Motor neuron (in vitro differentiated cells): ENCODE measurements around the gene ERO1A. TPM values are rescaled to one million over a fixed set of nuclear protein-coding genes. Genes with fewer than 3 reads are reported as not detected.

ENCODE experiments used
- ATAC-seq, 8 experiments: fragments of 200-7000 bp; cut with Tn5 transposase; replicated peaks in 6 of 8; 2 replicates each; pipeline ENCODE4 v1.8.0; 2021; ENCODE audit warnings: mild to moderate bottlenecking in 8 of 8, moderate library complexity in 8 of 8
- H3K27ac ChIP-seq, 2 donors: fragments of 250-450 bp; sonication (Bioruptor Pico); 2 replicates each; pipeline ENCODE4 v1.9.0; 2021; ENCODE audit warnings: antibody characterized with exemption in 2 of 2, mild to moderate bottlenecking in 2 of 2, moderate library complexity in 1 of 2
- H3K4me1 ChIP-seq, 2 donors: fragments of 250-450 bp; sonication (Bioruptor Pico); replicated peaks in 1 of 2; 2 replicates each; pipeline ENCODE4 v1.6.1; 2021; ENCODE audit warnings: antibody characterized with exemption in 2 of 2, mild to moderate bottlenecking in 2 of 2, moderate library complexity in 1 of 2
- H3K4me3 ChIP-seq, 5 donors: fragments of 250-450 bp; sonication (Bioruptor Pico); 2 replicates each; pipeline ENCODE4 v1.9.0; 2021; ENCODE audit warnings: antibody characterized with exemption in 5 of 5, mild to moderate bottlenecking in 5 of 5, moderate library complexity in 4 of 5
- WGBS, 10 experiments: fragments of 450-650 bp; shearing (Covaris generic); methylation state at CpG; one replicate each; pipeline ENCODE4 v1.0.0; 2022; 5-methylcytosine and 5-hydroxymethylcytosine counted together
- in situ Hi-C, 9 experiments: fragments of 400-800 bp; cut with MboI; loops; one replicate each; pipeline ENCODE4 v1.15.0; 2021; ENCODE audit warnings: low sequenced_read_pairs in 9 of 9, low pct_unique_long_range_greater_than_20kb in 2 of 9; ENCODE audit not compliant: unreplicated experiment in 9 of 9
- total RNA-seq, 8 experiments: library from RNA; unstranded; fragments of 300-600 nt; gene quantifications; 2 replicates each; pipeline versions ENCODE4 v1.2.3 to v1.2.4, GENCODE V29; 2022

ERO1A gene
- total RNA-seq, 8 experiments from 2014 or later, result 16.3 to 37.4 (median 24.8) TPM

GRCh38 chr14:52692248-52692962 lies 3.0 kb downstream of the ERO1A start:
- ATAC-seq, result no peak
- Histone ChIP-seq H3K4me1 (peaks cover 12 to 23% of the 10 kb centered on the region in 2 donors), H3K4me3 (peak overlapping the region in 2 of 5 donors; percentile 84 to 96), H3K27ac (no peak overlapping the region)
- 22 to 75% (median 53%) methylated on average over 2 to 5 of the region's 5 CpGs for WGBS, 10 experiments
- in situ Hi-C loops, result loop anchor here in 1 of 9 experiments (25.0 kb wide), 1 partner anchor 380 kb away; the partner anchor contains the start of gene PTGER2

DNA sequence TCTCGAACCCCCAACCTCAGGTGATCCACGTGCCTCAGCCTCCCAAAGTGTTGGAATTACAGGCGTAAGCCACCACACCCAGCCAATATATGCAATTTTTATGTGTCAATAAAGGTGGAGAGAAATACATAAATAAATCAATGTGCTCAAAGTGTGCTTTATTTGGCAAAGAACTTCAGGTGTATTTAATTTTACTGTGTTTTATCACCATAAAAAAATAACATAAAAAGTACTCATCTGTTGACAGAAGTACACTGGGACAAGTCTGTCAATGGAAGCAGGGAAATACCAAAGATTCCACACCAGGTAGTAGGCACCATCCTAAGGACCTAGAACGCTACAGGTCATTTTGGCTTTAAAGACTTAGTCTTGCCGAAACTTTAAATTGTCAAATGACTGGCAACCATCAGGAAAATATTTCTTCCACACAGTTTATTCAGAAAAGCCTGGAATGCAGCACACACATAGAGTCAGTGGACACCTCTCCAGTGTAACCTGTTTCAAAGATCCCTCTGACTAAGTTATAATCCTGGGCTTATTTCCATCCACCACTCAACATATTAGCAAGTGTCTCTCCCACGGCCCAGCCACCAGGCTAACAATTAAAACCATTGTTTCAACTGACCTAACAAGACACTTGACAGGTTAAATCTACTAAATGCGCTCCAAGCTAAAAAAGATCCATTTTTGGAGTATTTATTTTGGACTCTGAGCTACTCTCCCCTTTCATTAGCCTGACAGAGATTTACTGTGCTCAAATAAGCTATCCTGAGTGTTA lies 4.2 kb downstream of the ERO1A start:
- H3K4me3 ChIP-seq, result peak overlapping the region in 1 of 5 donors; percentile 96
- 83 to 100% (median 93%) methylated on average over 1 to 7 of the region's 7 CpGs; no CpG with 5 or more reads in 1 of the 10 experiments for WGBS, 10 experiments
- peaks cover 12 to 23% of the 10 kb centered on the region in 2 donors for H3K4me1 ChIP-seq
- no peak for ATAC-seq
- no peak overlapping the region for H3K27ac ChIP-seq
- in situ Hi-C loops, result loop anchor here in 1 of 9 experiments (25.0 kb wide), 1 partner anchor 379 kb away; the partner anchor contains the start of gene PTGER2

GRCh38 chr14:52686176-52686575 lies 9.2 kb downstream of the ERO1A start:
- no peak overlapping the region for H3K4me3 ChIP-seq
- in situ Hi-C loops, result loop anchor here in 1 of 9 experiments (25.0 kb wide), 1 partner anchor 374 kb away; the partner anchor contains the start of gene PTGER2
- peak in 1 of 8 experiments; percentile 21 for ATAC-seq
- WGBS, 10 experiments, result 67 to 100% (median 80%) methylated on average over 1 of the region's 1 CpG; no CpG with 5 or more reads in 7 of the 10 experiments
- H3K4me1 ChIP-seq, result peaks cover 0 to 5% of the 10 kb centered on the region in 2 donors
- H3K27ac ChIP-seq, result no peak overlapping the region

GRCh38 chr14:52683985-52684520 lies 11.3 kb downstream of the ERO1A start:
- H3K4me1 ChIP-seq, result peaks cover 0 to 5% of the 10 kb centered on the region in 2 donors
- H3K27ac ChIP-seq, result no peak overlapping the region
- ATAC-seq, result peak in 1 of 8 experiments; percentile 14
- in situ Hi-C loops, result loop anchor here in 1 of 9 experiments (25.0 kb wide), 1 partner anchor 372 kb away; the partner anchor contains the start of gene PTGER2
- WGBS, 10 experiments, result 71 to 100% (median 99%) methylated on average over 1 to 2 of the region's 2 CpGs; no CpG with 5 or more reads in 2 of the 10 experiments
- no peak overlapping the region for H3K4me3 ChIP-seq

DNA sequence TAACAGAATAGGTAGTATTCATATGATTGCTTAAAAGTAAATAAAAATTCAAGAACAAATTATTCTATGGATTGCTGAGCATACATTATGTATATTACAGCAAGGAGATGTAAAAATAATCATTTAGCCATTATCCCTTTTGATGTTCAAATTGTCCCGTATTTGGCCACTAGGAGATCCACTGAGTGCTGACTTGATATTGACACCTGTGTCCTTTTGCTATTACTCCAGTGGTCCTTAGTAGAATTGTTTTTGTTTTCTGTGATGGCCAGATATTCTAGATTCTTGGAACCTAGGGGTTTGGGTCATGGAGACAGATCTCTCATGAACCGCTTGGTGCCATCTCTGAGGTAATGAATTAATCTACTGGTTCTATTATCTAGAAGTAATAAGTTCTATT lies 16.8 kb downstream of the ERO1A start:
- WGBS, 10 experiments, result 79 to 100% (median 94%) methylated on average over 1 to 2 of the region's 2 CpGs; no CpG with 5 or more reads in 3 of the 10 experiments
- in situ Hi-C loops, result loop anchor here in 1 of 9 experiments (25.0 kb wide), 1 partner anchor 366 kb away; the partner anchor contains the start of gene PTGER2
- Histone ChIP-seq H3K4me3 (no peak overlapping the region), H3K27ac (no peak overlapping the region), H3K4me1 (no peaks in the 10 kb centered on the region)
- no peak for ATAC-seq

- WGBS, 10 experiments, result 80 to 100% (median 92%) methylated on average over 1 to 2 of the region's 2 CpGs; no CpG with 5 or more reads in 1 of the 10 experiments
- no peak overlapping the region for H3K27ac ChIP-seq
- no peak for ATAC-seq
- H3K4me3 ChIP-seq, result no peak overlapping the region
- no peaks in the 10 kb centered on the region for H3K4me1 ChIP-seq
- in situ Hi-C loops, result no loop called here
These were observed 31.5 kb downstream of the ERO1A start for GRCh38 chr14:52663850-52664249.

DNA sequence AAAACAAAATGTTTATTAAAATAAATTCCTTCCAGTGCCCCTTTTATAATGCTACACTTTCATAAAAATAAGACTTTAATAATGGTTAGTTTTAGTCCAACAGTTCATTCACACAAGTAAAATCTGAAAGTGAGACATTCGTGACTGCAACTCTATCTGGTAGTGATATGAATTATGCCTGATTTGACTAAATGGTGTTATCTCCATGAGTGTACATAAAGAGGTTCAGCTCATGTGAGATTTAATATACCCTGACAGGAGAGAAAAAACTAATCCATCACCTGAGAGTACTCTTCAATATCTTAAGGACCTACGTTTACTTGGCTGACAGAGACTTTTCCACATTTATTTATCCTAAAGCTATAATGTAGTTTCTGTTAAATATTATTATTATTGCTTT lies 34.0 kb downstream of the ERO1A start:
- in situ Hi-C loops, result no loop called here

DNA sequence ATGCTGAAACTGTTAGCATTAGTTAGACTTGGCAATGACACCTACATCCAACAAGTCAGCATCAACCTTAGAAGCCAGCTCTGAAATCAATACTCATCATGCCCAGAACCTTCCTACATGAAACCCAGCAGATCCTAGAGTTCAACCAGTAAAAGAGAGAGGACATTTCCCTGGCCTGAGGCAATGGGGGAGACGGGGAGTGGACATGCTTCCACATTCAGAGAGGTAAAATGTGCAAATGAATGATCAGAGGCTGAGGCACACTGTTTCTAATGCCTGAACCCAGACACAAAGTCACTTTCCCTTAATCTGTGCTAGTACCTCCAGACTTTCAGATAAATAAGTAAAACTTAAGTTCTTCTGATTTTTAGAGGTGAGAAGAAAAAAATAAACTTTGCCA lies 34.5 kb downstream of the ERO1A start:
- H3K27ac ChIP-seq, result no peak overlapping the region
- WGBS, 10 experiments, result 17 to 100% (median 57%) methylated on average over 1 of the region's 1 CpG; no CpG with 5 or more reads in 3 of the 10 experiments
- no peak overlapping the region for H3K4me3 ChIP-seq
- in situ Hi-C loops, result no loop called here
- H3K4me1 ChIP-seq, result no peaks in the 10 kb centered on the region
- ATAC-seq, result peak in 3 of 8 experiments; percentile 37 to 66 (median 60)

More for the DNA sequence above, 34.0 kb downstream of the ERO1A start:
- no peak overlapping the region for H3K4me3 ChIP-seq
- H3K27ac ChIP-seq, result no peak overlapping the region
- 82 to 100% (median 100%) methylated on average over 1 to 2 of the region's 2 CpGs for WGBS, 10 experiments
- H3K4me1 ChIP-seq, result no peaks in the 10 kb centered on the region
- no peak for ATAC-seq

- no peak for ATAC-seq
- H3K4me3 ChIP-seq, result no peak overlapping the region
- H3K27ac ChIP-seq, result no peak overlapping the region
- in situ Hi-C loops, result no loop called here
- H3K4me1 ChIP-seq, result no peaks in the 10 kb centered on the region
These were observed 35.0 kb downstream of the ERO1A start for GRCh38 chr14:52660325-52660724.

DNA sequence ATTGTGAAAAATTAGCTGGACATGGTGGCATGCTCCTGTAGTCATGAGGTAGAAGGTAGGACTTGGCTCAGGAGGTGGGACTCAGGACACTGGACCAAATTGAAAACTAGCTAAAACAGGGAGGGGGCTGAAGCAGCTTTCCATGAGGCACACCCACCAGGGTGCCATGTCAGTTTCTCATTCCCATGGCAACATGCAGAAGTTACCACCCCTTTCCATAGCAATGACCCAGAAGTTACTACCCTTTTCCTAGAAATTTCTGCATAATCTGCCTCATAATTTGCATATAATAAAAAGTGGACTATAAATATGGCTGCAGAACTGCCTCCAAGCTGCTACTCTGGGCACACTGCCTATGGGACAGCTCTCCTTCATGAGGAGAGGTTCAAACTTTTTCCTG lies 38.5 kb downstream of the ERO1A start:
- no peak overlapping the region for H3K27ac ChIP-seq
- no peak overlapping the region for H3K4me3 ChIP-seq
- H3K4me1 ChIP-seq, result no peaks in the 10 kb centered on the region
- in situ Hi-C loops, result no loop called here
- ATAC-seq, result peak in 3 of 8 experiments; percentile 43 to 66 (median 54)

DNA sequence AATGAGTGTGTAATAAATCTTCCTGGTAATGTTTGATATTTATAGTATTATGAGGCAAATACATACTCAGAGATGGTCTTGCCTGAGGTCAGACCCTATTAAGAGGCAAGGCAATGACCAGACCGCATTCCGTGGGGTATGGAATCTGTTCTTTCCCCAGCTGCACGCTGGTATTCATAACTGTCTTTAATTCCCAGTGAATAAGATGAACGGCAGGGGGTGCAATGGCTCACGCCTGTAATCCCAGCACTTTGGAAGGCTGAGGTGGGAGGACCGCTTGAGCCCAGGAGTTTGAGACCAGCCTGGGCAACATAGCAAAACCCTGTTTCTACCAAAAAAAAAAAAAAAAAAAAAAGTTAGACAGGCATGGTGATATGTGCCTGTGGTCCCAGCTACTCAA lies 44.6 kb downstream of the ERO1A start:
- in situ Hi-C loops, result no loop called here
- no peaks in the 10 kb centered on the region for H3K4me1 ChIP-seq
- no peak overlapping the region for H3K4me3 ChIP-seq
- WGBS, 10 experiments, result 60 to 93% (median 86%) methylated on average over 1 to 5 of the region's 6 CpGs; no CpG with 5 or more reads in 2 of the 10 experiments
- peak in 1 of 8 experiments; percentile 27 for ATAC-seq
- H3K27ac ChIP-seq, result no peak overlapping the region

DNA sequence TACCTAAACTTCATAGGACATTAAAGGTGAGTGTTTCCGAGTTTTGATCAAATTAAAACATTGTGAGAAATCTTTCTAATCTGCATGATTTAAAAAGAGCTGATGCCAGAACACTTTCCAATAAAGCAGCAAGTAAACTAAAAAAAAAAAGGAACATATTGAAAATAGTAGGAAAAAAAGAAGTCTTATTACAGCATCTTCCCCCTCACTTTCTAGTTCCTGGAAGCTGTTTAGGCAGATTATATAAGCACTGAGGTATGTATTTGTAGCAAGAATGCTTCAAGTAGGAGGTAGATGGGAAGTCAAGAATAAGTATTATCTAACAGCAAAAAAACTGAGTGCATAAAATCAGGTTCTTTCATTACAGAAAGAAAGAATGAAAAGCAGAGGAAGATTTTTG lies 45.8 kb downstream of the ERO1A start:
- in situ Hi-C loops, result no loop called here
- ATAC-seq, result no peak
- no peak overlapping the region for H3K4me3 ChIP-seq
- H3K4me1 ChIP-seq, result no peaks in the 10 kb centered on the region
- 67 to 100% (median 100%) methylated on average over 1 of the region's 1 CpG; no CpG with 5 or more reads in 1 of the 10 experiments for WGBS, 10 experiments
- H3K27ac ChIP-seq, result no peak overlapping the region

GRCh38 chr14:52641745-52642144 lies 53.6 kb downstream of the ERO1A start:
- in situ Hi-C loops, result no loop called here
- 78 to 100% (median 100%) methylated on average over 1 of the region's 1 CpG; no CpG with 5 or more reads in 3 of the 10 experiments for WGBS, 10 experiments
- no peak overlapping the region for H3K27ac ChIP-seq
- H3K4me3 ChIP-seq, result no peak overlapping the region
- no peaks in the 10 kb centered on the region for H3K4me1 ChIP-seq
- no peak for ATAC-seq
